ENCODE results near the gene CELF2.
"Not testable (repeated sequence)": the region's sequence is repeated elsewhere in the genome, so short reads cannot be mapped to it uniquely, and the experiment has no call there.

Gene CELF2

DNA sequence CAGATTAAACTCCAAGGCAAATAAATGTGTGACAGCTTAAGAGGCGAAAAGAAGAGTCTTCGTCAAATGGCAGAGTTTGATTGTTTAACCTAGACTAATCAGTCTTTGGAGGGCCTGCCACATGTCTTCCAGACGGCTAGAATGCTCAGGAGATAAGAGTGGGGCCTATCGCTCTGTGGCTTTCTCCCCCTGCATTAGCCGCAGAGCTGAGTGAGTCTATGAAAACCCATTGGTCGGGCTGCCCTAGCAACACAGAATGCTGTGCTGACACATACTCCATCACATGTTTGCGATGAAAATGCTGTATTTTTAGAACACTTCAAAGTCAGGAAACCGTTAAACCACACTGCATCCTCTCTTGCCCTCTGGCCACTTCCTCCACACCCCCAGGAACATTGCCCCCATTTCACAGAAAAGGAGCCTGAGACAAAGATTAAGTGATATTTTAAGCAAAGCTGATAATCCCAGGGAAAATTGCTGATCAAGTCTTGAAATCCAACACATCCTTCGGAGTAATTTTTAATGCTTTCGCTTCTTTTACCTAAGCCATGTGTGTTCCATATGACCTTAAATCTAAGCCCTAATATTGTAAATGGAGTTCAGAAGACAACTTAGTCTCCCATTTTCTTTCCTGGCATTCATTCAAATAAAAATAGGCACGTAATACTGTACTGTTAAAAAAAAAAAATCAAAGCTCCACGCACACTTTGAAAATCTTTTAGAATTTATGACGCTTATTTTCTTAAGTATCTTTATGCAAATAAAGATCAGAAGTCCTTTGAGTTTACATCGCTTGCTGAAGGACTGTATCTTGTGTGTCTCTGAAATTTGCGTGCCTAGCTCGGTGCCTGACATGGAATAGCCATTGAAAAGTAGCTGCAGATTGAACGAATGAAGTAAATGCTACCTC is 161.2 kb downstream of the CELF2 start:
- DNase-seq = peak in 1 of 2 experiments; percentile 50

DNA sequence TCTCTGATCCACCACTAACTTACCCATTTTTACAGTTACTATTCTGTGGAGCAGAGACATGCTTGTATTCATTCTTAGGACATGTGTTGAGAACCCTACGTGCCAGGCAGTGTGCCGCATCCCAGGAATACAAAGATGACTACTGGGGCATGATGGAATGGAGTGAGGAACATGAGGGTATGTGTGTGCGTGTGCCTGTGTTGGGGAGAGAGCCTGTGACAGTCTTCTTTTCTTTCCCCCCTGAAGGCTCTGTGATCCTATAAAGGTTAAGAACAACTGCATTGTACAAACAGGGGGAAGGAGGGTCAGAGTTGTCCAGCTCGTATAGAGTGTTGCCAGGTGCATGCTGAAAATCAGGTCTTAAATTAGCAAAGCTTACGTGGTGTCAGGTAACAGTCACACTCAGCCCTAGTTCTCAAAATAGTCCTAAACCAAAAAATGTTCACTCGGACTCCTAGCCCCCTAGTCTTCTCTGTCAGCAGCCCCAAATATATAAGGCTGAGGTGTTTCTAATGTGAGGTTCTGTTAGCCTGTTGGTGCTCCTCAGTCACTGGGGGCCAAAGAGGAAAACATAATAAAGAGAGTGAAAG is 161.9 kb downstream of the CELF2 start:
- no peak for DNase-seq

DNA sequence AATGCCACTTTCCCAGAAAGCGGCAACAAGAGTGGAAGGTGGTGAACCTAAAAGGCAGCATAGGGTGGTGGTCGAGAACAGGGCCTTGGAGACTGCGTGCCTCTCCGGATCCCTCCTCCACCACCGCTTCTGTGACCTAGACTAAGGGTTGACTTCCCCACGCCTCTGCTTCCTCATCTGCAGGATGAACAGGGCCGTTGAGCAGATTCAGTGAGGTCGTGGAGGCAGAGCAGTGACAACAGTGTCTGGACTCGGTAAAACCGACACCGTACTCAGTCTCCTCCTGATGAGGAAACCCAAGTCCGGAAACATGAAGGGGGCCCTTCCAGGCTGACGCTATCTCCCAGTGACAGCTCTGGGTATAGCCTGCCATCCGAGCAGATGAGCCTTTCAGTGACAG is 162.6 kb downstream of the CELF2 start:
- no peak for DNase-seq

DNA sequence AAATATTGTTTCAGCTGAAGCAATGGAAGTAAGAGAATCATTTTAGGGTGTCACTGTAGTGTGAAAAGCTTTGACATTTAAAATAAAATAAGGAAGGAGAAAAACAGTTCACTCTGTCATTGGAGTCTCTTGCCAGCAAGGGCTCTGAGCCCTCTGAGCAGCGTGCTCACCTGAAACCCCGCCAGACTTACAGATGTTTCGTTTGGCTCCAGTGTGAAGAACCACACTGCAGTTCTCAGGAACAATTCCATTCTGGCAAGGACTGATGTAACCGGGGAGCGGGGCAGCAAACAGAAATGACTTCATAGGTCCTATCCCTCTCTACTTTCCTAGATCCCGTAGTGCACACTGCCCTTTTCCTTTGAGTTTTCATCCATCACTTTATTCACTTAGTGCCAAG is 164.3 kb downstream of the CELF2 start:
- DNase-seq = no peak

DNA sequence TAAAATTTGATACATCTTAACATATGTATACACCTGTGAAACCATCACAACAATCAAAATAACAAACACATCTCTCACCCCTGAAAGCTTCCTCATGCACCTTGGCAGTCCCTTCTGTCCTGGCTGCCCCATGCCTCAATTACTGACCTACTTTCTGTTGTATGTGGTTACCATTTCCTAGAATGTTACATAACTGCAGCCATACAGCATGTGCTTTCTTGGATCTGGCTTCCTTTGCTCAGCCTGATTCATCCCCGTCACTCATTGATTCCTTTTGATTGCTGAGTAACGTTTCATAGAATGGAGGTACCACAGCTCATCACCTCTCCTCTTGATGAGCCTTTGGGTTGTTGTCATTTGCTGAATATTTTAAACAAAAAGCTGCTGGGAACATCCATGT is 165.3 kb downstream of the CELF2 start:
- DNase-seq = no peak

DNA sequence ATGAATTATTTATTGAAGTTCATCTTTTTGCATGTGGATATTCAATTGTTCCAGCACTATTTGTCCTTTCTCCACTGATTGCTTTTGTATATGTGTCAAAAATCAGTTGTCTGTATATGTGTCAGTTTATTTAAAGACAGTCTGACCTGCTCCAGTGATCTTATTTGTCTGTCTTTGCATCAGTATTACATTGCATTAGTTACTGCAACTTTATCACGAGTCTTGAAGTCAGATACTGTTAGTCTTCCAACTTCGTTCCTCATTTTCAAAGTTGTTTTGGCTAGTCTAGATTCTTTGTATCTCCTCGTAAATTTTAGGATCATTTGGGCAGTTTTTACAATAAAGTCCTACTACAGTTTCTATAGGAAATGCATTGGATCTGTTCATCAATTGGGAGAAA is 166.4 kb downstream of the CELF2 start:
- DNase-seq = no peak

DNA sequence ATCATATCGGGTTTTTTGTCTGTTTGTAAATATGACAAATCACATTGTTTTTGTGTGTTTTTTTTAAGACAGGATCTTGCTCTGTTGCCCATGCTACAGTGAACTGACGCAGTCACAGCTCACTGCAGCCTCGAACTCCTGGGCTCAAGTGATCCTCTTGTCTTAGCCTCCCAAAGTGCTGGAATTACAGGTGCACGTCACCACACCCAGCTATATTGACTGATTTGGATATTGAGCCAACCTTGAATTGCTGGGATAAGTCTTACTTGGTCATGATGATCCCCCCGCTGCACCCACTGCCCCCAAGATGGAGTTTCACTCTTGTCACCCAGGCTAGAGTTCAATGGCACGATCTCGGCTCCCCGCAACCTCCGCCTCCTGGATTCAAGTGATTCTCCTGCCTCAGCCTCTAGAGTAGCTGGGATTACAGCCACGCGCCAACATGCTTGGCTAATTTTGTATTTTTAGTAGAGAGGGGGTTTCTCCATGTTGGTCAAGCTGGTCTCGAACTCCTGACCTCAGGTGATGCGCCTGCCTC is 167.5 kb downstream of the CELF2 start:
- not testable (repeated sequence) for DNase-seq

DNA sequence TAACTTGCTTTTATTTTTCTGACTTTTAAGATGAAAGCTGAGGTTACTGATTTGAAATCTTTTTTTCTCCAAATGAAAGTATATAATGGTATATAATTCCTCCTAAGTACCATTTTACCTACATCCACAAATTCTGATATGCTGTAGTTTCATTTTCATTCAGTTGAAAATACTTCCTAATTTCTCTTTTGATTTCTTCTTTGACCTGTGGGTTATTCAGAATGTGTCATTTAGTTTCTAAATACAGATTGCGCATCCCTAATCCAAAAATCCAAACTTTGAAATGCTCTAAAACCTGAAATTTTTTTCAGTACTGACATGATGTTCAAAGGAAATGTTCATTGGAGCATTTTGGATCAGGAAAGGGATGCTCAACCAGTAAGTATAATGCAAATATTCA is 168.7 kb downstream of the CELF2 start:
- DNase-seq = no peak

DNA sequence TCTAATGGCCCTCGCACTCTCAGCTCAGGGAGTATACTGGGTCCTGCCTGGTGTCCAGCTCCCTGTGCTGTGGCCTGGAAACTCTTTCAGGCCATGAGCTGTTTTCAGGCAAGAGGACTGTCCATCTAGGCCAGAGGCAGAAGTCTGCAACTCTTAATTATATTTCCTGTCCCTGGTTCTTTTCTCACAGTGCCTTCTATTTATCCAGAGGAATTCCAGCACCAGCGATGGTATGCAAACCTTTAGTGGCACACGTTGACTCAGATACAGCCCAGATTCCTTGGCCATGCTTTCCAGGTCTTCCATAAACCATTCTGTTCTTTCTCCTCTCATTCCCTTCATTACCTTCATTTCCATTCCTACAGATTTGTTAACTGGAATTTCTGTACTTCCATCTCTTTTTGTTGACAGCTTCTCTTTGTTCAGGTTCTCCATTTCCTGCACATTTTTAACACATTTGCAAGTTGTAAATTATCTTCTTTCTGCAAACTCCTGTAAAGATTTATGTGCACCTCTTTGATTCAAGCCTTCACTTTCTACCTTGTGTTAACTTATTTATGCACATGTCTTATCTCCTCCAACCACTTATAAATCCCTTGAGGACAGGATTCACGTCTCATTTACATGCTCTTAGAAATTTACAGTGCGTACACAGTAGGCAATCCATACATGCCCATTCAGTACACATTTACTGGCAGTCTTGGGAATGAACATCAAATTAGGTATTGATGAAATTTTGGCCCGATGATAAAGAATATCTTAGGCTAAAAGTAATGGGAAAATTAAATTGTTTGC is 172.1 kb downstream of the CELF2 start:
- no peak for DNase-seq

DNA sequence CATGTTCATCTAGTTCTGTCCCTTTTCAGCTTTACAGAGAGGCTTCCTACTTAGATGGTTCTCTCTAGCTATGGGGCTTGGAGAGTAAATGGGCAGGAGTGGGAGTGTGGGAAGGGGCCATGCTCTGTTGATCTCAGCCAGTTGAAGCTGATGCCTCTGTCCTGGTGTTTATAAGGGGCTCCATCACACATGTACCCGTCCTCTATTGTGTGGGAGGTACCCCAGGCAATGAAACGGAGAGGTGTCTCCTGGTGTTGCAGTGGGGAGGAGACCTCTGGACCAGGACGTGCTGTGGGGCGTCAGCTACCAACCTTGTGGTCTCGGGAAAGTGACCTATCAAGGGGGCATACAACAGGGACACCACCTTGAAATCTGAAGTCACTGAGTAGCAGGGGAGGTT is 173.5 kb downstream of the CELF2 start:
- no peak for DNase-seq

DNA sequence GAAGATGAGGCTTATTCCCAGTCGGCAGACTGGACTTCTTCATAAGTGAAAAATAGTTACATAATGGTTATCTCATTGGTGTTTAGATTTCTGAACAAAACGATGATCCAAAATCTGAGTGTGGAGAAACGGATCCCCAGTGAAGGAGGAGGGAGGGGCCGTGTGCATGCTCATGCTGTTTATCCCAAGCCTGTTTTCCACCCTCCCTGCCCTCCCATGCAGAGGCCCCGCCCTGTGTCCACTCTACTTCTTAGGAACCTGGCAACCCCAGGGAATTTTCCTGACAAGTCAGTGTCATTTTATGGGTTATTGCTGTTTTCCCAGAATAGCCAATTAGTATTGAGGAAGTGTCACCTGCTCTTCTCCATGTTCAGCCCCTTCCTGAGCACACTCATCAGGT is 174.0 kb downstream of the CELF2 start:
- no peak for DNase-seq

DNA sequence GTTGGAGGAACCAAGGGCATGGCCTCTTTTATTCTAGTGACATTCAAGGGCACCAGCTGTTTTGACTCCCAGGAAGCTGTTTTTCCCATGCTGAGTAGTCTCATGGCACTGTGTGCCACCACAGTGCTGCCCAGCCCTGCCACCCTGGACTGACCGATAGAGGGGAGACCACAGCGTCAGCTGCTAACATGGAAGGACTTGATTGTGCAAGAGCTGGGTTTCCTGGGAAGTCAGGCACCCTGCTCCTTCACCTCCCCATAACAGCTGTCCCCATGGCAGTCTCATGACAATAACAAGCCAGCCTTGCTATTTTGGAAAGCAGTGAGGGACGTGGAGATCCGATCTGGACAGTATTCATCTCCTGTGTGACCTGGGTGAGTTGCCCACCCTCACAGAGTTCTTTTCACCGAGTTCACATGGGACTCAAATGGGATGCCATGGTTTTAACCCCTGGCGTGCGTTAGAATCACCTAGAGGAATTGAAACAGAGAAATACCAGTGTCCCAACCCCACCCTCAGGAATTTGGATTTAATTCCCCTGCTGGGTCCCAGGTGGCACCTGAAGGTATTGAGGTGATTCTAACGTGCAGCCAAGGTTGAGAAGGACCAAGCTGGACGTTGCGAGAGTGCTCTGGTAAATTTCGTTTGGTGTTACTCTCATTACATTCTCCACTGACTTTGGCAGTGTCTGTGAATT is 174.8 kb downstream of the CELF2 start:
- no peak for DNase-seq

DNA sequence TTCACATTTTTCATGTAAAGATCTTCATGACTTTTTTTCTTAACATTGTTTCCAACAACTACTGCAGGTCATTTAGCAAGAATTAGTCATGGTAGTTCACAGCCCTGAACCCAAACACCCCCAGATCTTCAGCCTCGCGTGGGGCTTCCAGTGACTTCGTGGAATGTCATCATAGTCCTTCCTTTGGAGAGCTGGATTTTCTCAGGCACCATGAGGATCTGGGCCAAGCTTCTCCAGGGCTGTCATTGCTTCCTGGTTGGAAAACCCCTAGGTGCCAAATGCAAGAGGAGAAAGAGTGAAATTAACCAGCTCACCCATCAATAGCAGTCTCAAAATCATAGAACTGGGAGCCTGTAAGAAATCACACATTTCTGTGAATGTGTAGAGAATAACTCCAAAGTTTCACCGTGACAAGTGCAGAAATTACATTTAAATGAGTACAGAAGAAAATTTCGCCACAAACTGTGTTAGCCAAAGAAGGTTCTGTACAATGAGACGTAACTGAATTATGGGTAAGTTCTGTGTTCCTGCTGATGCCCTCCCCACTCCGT is 175.4 kb downstream of the CELF2 start:
- DNase-seq = no peak

DNA sequence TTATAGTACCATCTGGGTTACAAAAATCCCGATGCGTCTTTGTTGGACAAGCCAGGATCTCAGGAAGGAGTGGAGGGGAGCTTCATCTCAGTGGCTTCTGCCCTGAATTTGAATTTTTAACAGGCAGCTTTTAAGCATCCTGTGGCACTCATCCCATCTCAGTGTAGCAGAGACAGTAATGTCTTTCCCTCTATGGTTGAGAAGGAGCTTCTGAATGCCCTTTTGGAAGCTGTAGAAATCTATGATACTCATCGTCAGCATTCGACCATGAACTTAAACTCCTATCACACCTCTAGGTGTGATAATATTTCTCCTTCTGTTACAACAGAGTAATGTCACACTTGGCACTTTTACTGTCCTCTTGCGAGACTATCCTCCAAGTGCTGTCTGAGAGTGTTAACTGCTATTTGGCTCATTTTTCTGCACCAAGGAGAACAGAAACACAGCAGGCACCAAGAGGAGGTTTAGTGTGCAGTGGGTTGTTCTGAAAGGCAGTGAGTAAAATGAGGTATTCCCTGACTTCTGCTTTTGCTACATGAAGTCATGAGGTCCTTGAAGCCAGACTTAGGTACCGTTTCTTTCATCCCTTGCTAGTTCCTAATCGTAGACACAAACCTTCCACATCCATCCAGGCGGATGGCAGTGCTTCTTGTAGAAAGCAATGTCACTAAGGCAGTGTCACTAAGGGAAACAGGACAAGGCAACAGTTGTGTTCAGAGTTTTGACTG is 177.4 kb downstream of the CELF2 start:
- DNase-seq = no peak

DNA sequence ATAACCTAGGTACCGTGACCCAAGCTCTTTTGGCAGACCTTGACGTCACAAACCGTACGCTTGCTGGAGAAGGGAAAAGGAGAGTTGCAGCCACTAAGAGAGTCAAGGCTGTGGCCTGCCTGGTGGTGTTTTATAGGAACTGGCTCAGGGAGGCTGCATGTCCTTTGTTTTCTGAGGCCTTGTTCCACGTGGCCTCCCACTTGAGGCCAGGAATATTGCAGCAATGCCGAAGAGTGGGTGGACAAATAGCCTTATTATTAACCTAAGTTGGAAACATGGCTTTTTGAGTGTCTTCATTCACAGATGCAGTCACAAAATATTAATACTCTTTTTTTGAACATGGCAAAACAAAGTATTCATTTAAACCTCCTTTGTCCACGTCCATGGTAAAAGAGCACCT is 178.0 kb downstream of the CELF2 start:
- no peak for DNase-seq

DNA sequence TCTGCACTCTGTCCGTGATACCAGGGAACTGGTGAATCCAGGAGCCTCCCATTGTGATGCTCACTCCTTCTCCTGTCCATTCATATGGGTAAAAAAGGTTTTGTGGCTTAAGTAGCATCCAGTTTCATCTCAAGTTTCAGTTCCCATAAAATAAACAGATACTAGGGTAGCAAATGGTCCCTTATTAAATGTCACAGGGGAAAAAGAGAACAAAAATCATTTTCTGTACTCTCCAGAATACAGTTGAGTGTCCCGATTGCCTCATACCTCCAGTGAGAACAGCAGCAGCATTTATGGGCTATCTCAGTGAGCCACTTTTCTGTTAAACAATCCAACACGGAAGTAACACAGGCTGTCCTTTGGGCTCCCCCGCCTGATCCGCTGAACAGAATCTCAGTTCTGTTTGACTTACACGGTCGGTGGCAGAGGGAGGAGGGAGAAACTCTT is 179.6 kb downstream of the CELF2 start:
- DNase-seq = peak in 1 of 2 experiments; percentile 10

DNA sequence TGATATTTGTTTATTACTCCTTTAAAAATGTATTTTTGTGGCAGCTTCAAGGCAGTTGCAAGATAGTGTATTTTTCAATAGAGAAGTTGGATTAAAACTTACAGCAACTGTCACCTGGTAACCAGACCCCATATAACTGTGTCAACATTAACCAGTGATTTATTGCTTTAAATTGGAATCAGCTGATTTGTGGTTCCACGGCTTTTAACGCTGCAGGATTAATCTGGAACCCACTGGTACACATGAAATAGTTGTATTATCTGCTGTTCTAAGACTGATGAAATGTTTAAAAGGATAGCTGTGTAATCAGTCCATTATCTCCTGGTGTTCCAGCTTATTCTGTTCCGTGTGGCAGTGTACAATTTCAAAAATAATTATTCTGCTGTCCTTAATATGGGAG is 180.2 kb downstream of the CELF2 start:
- DNase-seq = no peak

DNA sequence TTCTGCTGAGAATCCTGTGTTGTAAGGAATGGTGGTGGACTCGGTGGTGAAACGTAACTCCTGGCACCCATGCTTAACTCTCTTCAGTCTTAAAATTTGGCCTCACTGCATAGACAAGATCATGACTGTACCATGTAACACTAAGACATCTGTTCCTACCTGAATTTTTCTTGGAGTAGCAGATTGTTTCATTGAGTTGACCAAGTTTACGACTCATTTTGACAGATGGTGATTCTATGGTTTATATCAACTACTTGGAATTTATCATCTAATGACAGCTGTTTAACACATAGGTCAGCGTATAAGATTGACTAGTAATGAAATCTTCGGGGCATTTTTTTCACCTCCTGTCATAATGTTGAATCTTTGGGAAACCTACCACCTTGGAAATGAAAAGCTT is 184.2 kb downstream of the CELF2 start:
- DNase-seq = no peak

DNA sequence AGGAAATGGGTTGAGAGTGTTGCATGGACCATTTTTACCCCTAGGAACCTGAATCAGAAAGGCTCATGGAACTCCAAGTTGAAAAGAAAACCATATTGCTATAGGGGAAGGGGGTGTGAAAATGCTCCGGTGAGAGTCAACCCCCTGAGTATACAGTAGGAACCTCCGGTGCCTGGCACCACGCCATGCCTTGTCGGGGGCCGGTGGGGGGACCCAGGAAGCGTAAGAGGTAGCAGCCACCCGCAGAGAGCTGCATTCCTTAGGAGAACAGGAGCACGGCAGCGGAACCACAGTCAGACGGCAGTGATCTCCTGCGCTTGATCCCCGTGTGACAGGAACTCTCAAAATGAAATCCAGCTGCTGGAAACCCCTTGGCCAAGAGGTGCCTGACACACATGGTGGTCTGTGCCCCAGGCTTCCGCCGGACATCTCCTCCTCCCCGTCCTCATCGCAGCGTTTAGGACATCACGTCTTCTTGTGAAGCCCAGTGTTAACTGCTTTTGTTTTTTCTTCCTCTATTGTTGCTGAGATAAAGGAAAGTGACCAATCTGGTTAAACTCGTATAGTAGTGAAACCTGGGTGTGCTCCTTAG is 186.8 kb downstream of the CELF2 start:
- DNase-seq = no peak

DNA sequence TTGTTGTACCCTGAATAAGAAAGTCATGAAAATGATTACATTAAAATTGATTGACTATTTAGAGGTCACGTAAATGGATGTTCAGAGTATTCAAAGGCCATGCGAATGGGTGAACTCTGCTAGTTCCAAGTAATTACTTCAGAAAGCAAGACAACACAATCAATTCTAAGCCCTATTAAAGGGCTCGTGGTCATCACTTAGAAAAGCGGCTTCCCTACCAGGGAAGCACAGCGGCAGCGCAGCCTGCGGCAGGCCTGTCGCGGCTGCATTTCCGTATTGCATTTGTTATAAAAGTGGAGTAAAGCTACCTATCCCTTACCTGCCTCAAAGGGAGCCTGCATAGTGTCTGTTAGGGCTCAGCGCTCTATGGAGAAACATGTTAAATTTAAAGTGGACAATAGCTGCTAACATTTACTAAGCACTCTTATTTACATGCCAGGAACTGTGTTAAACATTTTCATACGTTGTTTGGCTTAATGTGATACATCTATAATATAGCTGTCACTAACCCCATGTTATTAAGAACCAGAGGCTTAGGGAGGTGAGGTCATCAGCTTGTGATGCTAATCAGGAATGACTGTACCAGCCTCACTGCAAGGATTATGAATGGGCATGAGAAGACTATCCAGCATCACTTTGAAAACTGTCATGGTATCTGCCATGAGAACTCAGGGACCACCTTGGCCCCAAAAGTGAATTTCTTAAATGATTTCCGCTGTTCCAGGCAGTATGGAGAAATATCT is 187.5 kb downstream of the CELF2 start:
- DNase-seq = no peak

All from NCI-H187 (cell line).